ENCODE results near the gene MTX2.

GRCh38 chr2:176269319-176270099, at the start of gene MTX2:
- TF ChIP-seq, protein P1, sequence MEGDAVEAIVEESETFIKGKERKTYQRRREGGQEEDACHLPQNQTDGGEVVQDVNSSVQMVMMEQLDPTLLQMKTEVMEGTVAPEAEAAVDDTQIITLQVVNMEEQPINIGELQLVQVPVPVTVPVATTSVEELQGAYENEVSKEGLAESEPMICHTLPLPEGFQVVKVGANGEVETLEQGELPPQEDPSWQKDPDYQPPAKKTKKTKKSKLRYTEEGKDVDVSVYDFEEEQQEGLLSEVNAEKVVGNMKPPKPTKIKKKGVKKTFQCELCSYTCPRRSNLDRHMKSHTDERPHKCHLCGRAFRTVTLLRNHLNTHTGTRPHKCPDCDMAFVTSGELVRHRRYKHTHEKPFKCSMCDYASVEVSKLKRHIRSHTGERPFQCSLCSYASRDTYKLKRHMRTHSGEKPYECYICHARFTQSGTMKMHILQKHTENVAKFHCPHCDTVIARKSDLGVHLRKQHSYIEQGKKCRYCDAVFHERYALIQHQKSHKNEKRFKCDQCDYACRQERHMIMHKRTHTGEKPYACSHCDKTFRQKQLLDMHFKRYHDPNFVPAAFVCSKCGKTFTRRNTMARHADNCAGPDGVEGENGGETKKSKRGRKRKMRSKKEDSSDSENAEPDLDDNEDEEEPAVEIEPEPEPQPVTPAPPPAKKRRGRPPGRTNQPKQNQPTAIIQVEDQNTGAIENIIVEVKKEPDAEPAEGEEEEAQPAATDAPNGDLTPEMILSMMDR (IDR thresholded peaks at IDR 0.05; ENCODE audit: insufficient read depth, low read length, poor library complexity, severe bottlenecking): no peak
- TF ChIP-seq EZH2phosphoT487 (conservative IDR thresholded peaks at IDR 0.05; ENCODE audit: low read length): no peak
